Stimulated activated CD4-positive, alpha-beta T cell treated with anti-CD3 and anti-CD28 coated beads, Interleukin-1b, Interleukin-23, amount 100 ng/mL, for 24 hours (primary cell): ENCODE measurements around the gene TMEM51.

Source experiments
- DNase-seq, 4 experiments: peaks; one replicate each; pipeline ENCODE4 v3.0.0-alpha.2; 2020; ENCODE audit warnings: low read depth in 4 of 4, low spot score in 1 of 4

Gene TMEM51

GRCh38 chr1:15176898-15177665 lies 23.5 kb downstream of the TMEM51 start:
- DNase-seq = no peak

- DNase-seq = no peak
Observed at GRCh38 chr1:15177710-15178166, 24.2 kb downstream of the TMEM51 start.

- DNase-seq = no peak
Observed at GRCh38 chr1:15178571-15179484, 25.3 kb downstream of the TMEM51 start.

GRCh38 chr1:15179485-15179883 lies 25.9 kb downstream of the TMEM51 start:
- no peak for DNase-seq

GRCh38 chr1:15180189-15180588 lies 26.6 kb downstream of the TMEM51 start:
- DNase-seq = no peak

GRCh38 chr1:15180945-15181523 lies 27.5 kb downstream of the TMEM51 start:
- no peak for DNase-seq

GRCh38 chr1:15181564-15181963 lies 28.0 kb downstream of the TMEM51 start:
- no peak for DNase-seq

- no peak for DNase-seq
Observed at GRCh38 chr1:15184436-15185241, 31.1 kb downstream of the TMEM51 start.

- DNase-seq = no peak
Observed at GRCh38 chr1:15185617-15186016, 32.1 kb downstream of the TMEM51 start.

GRCh38 chr1:15186073-15186845 lies 32.7 kb downstream of the TMEM51 start:
- DNase-seq = no peak

- no peak for DNase-seq
Observed at GRCh38 chr1:15186846-15187151, 33.3 kb downstream of the TMEM51 start.

- no peak for DNase-seq
Observed at GRCh38 chr1:15187175-15188129, 33.9 kb downstream of the TMEM51 start.

- no peak for DNase-seq
Observed at GRCh38 chr1:15188130-15188524, 34.6 kb downstream of the TMEM51 start.

- no peak for DNase-seq
Observed at GRCh38 chr1:15188678-15189077, 35.1 kb downstream of the TMEM51 start.

- no peak for DNase-seq
Observed at GRCh38 chr1:15189692-15190370, 36.3 kb downstream of the TMEM51 start.

GRCh38 chr1:15191267-15191666 lies 37.7 kb downstream of the TMEM51 start:
- no peak for DNase-seq

GRCh38 chr1:15191770-15192169 lies 38.2 kb downstream of the TMEM51 start:
- no peak for DNase-seq

- DNase-seq = no peak
Observed at GRCh38 chr1:15192916-15193550, 39.5 kb downstream of the TMEM51 start.
